HG02885 (cell line): ENCODE measurements around the gene EEA1.

Source experiments
- ATAC-seq: cut with Tn5 transposase; IDR thresholded peaks from one replicate; pipeline ENCODE4 v1.9.1; 2021; ENCODE audit warnings: mild to moderate bottlenecking; ENCODE audit not compliant: unreplicated experiment, poor library complexity

The EEA1 gene

DNA sequence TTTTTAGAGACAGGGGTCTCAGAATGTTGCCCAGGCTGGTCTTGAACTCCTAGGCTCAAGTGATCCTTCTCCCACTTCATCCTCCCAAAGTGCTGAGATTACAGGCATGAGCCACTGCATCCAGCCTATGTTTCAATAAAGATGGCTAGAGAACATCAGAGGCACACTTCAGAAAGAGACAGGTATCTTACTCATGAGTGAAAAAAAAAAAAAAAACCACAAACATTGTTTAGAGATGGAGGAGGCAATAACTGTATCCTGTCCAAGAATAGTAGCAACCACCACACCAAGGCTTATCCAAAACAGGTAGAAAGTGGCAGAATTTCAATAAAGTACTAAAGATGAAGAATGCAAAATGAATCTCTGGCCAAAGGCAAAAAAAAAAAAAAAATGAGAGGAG lies 30.3 kb downstream of the EEA1 start:
- ATAC-seq, result no peak

DNA sequence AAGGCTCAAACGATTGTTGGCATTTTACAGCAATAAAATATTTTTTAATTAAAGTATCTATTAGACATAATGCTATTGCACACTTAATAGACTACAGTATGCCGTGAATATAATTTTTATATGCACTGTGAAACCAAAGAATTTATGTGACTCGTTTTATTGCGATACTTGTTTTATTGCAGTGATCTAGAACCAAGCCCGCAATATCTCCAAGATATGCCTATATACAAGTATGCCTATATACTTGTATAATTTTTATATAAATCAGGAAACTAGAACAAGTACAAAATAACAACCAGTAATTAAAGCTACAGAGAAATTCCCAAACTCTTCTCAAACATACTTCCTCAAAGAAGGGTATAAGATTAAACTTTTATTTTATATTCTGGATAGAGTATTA lies 31.3 kb downstream of the EEA1 start:
- no peak for ATAC-seq

- ATAC-seq, result no peak
Observed at GRCh38 chr12:92890601-92891106, 38.4 kb downstream of the EEA1 start.

GRCh38 chr12:92886131-92886530 lies 43.0 kb downstream of the EEA1 start:
- ATAC-seq, result no peak

DNA sequence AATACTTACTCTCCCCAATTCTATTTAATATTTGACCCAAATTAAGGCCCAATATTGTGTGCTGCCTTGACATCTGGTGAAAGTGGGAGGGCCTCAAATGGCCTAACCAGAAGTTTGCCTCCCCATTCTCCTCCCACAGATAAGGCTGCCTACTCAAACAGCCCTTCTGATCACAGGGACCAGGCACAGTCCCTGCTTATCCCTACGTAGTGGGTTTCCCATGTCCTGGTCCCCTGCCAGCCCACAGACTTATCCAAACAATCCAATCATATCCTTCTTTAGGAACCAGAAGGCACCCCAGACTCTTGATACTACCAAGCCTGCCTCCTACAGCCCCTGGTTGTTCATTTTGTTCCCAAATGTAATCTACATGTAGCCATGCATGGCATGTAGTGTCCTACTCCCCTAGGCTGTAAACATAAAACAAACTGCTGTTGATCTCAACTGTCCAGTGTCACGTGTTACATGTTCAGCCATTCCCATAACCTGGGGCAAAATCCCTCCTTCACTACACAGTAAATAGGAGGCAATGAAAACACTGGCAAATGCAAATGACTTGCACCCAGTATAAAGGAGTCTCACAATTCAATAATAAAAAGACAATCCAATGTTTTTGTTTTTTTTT lies 49.3 kb downstream of the EEA1 start:
- no peak for ATAC-seq

- no peak for ATAC-seq
Observed at GRCh38 chr12:92877904-92878303, 51.2 kb downstream of the EEA1 start.

DNA sequence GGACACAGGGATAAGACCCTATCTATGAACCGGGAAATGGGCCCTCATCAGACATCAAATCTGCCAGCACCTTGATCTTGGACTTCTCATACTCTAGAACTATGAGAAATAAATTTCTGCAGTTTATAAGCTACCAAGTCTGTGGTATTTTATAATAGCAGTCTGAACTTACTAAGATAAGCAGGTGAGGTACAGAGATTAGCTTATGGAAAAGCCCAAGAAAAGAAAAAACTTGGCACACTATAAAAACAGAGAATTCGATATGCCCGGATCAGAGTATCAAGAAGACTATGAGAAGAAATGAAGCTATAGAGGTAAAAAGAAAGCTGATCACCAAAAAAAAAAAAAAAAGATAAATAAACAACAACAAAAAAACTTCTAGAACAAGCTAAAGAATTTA lies 52.6 kb downstream of the EEA1 start:
- no peak for ATAC-seq

DNA sequence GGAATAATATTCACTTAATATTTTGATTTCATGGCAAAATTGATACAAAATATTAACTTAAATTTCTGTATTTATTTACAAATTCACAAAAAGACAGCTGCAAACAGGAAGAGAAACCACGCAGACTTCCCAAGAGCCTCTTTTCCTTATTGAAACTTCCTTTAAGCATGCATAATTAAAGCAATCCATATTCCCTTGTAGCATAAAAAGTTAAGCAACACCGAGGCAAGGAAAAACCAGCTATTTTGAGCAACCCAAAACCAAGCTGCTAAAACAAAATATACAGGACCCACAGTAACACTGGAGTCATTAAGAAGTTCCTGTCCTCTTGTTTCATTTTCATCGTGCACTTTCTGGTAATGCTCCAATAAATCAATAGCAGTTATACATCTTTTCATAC lies 58.0 kb downstream of the EEA1 start:
- ATAC-seq, result no peak

GRCh38 chr12:92866418-92866817 lies 62.7 kb downstream of the EEA1 start:
- ATAC-seq, result no peak

DNA sequence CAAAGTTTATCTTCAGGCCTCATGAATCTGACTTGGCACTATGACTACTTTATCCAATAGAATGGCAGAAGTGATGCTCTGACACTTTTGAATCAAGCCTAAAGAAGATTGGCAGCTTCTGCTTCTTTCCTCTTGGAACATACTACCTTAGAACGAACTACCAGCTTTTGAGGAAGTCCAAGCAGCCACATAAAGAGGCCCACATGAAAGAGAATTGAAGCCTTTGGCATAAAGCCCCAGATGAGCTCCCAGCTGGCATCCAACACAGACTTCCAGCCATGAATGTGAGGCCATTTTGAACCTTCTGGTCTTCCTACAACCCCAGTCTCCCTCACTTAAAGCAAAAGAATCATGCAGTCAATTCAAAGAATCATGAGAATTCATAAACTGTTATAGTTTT lies 65.8 kb downstream of the EEA1 start:
- ATAC-seq, result no peak

DNA sequence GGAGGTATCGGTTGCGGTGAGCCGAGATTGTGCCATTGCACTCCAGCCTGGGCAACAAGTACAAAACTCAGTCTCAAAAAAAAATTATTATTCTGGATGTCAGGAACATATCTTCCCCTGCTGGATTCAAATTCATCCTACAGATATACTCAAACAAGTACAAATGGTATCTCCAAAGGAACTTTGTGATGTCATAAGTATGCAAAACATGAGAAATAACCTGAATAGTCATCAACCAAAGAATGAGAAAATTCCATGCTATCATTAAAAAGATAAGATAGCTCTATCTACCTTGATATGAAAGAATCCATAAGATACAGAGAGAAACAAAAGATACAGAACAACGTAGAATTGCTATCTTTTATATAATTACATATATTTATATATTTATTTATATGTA lies 67.7 kb downstream of the EEA1 start:
- ATAC-seq, result no peak

DNA sequence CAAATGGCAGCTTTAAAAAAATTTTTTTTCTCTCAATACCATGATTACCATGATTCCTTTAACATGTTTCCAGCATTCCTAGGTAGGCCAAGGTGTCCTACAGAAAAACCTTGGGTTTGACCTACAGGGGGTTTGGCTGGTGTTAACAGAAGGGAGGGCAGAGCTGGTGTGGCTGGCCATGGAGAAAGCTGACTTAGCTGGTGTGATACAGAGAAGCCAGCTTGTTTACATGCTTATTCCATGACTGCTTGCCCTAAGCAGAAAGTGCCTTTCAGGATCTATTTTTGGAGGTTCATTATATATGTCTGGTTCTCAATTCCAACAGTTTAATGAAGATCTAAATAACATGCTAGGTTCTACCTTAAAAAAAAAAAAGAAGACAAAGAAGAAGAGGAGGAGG lies 68.6 kb downstream of the EEA1 start:
- ATAC-seq, result no peak

- ATAC-seq, result no peak
Observed at GRCh38 chr12:92859650-92860386, 69.3 kb downstream of the EEA1 start.

GRCh38 chr12:92857818-92858217 lies 71.3 kb downstream of the EEA1 start:
- no peak for ATAC-seq

DNA sequence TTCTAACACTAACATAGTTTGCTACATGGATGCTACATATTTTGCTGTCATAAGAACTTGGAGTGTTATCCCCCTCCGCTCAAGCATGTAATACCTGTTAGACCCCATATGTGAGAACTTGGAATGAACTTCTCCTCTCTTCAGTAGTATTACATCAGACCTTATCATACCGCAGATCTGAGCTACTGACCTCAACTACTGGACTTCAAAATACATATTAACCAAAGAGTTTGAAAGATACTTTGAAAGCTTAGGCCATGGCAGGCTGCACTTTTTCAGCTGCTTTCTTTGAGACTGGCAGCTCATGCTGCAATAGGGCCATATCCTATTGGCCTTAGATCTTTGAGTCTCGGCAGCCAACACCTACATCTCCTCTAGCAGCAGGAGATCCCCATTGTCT lies 74.8 kb downstream of the EEA1 start:
- no peak for ATAC-seq

GRCh38 chr12:92848740-92849139 lies 80.4 kb downstream of the EEA1 start:
- ATAC-seq, result no peak

GRCh38 chr12:92847368-92847767 lies 81.7 kb downstream of the EEA1 start:
- no peak for ATAC-seq

- ATAC-seq, result no peak
Observed at GRCh38 chr12:92845329-92845728, 83.8 kb downstream of the EEA1 start.

DNA sequence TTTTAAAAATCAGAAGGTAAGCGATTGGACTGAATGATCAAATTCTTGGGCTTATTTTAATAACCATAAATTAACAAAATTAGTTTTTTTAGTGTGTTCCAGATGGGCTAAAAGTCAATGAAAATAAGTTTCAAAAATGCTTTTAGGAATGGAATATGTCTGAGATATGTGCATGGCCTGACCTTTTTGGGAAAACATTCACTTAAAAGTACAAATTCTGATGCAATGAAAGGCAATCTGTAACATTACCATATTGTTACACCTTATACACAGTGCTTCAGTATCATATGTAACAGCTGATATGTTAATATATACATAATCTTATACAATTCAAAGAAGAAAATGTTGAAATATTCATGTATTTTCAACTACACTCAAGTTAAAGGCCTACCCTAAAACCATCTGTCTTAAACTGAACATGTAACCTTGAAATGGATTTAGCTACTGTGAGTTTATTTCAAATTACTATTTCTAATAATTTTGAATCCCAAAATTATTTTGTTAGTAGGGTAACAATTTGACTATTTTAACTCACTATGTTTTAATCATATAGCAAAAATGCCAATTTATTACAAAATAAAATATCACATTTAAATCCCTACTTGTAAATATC lies 84.8 kb downstream of the EEA1 start:
- no peak for ATAC-seq

GRCh38 chr12:92829686-92830282 lies 99.3 kb downstream of the EEA1 start:
- ATAC-seq, result no peak

DNA sequence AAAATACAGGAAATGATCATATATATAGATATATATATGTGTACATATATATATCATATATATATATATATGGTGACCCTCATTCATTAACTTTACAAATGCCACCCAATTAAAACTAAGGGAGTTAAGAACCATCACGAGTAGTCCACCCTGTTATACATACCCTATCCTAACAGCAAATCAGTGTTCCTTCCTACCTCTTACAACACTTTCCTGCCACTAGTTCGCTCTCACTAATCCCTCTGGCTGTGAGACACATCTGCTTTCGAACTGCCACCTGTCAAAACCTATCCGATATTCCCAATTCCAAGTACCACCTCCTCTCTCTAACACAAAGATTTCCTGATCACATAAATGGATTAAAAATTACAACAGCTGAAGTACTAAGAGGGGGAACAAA lies 100.5 kb downstream of the EEA1 start:
- no peak for ATAC-seq
